LNCaP clone FGC (cell line): ENCODE data around the gene AKNA.

Experiments
- DNase-seq: peaks from one replicate; pipeline ENCODE4 v3.0.0-alpha.2; 2011; ENCODE audit warnings: low read depth
- H3K4me3 ChIP-seq: 2 replicates; pipeline ENCODE4 v1.5.1; 2011; ENCODE audit warnings: mild to moderate bottlenecking, low read depth, low read length, control low read depth
- CTCF ChIP-seq: IDR thresholded peaks from 2 replicates; pipeline ENCODE4 v1.5.1; 2012; ENCODE audit warnings: mild to moderate bottlenecking; ENCODE audit not compliant: control insufficient read depth, insufficient read depth; ENCODE audit errors: extremely low read depth

Gene AKNA

GRCh38 chr9:114426046-114426948 lies 38.5 kb upstream of the AKNA start:
- no peak for TF ChIP-seq CTCF
- H3K4me3 ChIP-seq, result no peak overlapping the region

GRCh38 chr9:114425126-114425525 lies 37.3 kb upstream of the AKNA start:
- no peak overlapping the region for H3K4me3 ChIP-seq
- no peak for TF ChIP-seq CTCF
- no peak for DNase-seq

More at GRCh38 chr9:114426046-114426948, 38.5 kb upstream of the AKNA start:
- DNase-seq, result no peak

- no peak for TF ChIP-seq CTCF
- no peak for DNase-seq
- no peak overlapping the region for H3K4me3 ChIP-seq
Measured at GRCh38 chr9:114424126-114424525, 36.3 kb upstream of the AKNA start.

- TF ChIP-seq CTCF, result no peak
- no peak for DNase-seq
- no peak overlapping the region for H3K4me3 ChIP-seq
Measured at GRCh38 chr9:114423181-114423580, 35.4 kb upstream of the AKNA start.

- TF ChIP-seq CTCF, result no peak
- DNase-seq, result no peak
- no peak overlapping the region for H3K4me3 ChIP-seq
Measured at GRCh38 chr9:114421147-114421546, 33.4 kb upstream of the AKNA start.

- TF ChIP-seq CTCF, result no peak
- DNase-seq, result no peak
- H3K4me3 ChIP-seq, result no peak overlapping the region
Measured at GRCh38 chr9:114419796-114420195, 32.0 kb upstream of the AKNA start.

- no peak for TF ChIP-seq CTCF
- no peak overlapping the region for H3K4me3 ChIP-seq
- DNase-seq, result no peak
Measured at GRCh38 chr9:114418053-114418452, 30.3 kb upstream of the AKNA start.
